ENCODE measurements around the gene JMY.

JMY gene

GRCh38 chr5:79259810-79260209 lies 23.9 kb downstream of the JMY start:
- peak overlapping the region; percentile 10 for H3K14ac ChIP-seq (ENCODE audit: low read length)
- H2BK12ac ChIP-seq (ENCODE audit: low read length): no peak overlapping the region
- peak overlapping the region; percentile 19 for H3K18ac ChIP-seq (ENCODE audit: low read length)
- no peaks in the 10 kb centered on the region for H3K27me3 ChIP-seq (ENCODE audit: control insufficient read depth in 3 of 3, insufficient read depth in 3 of 3, low read depth in 1 of 3, low read length in 3 of 3)
- H3K9me3 ChIP-seq (replicated peaks in 1 of 2; ENCODE audit: control insufficient read depth in 2 of 2, insufficient read depth in 1 of 2, low read depth in 1 of 2, low read length in 2 of 2): no peaks in the 10 kb centered on the region
- peak overlapping the region; percentile 24 for H2AK5ac ChIP-seq (ENCODE audit: low read depth, low read length)
- no peak overlapping the region for H3K4ac ChIP-seq (ENCODE audit: low read length)
- no peak overlapping the region for H2BK15ac ChIP-seq (ENCODE audit: low read length)
- no peak overlapping the region for H2BK120ac ChIP-seq (ENCODE audit: low read depth, low read length)
- WGBS, 2 donors (ENCODE audit: extremely low coverage in 2 of 2, insufficient read length in 2 of 2, insufficient replicate concordance in 1 of 2): no CpG with 5 or more reads among the region's 6 CpGs
- H4K91ac ChIP-seq (ENCODE audit: low read depth, low read length, poor library complexity): no peak overlapping the region
- no peaks in the 10 kb centered on the region for H3K36me3 ChIP-seq (replicated peaks in 1 of 2; ENCODE audit: control insufficient read depth in 2 of 2, insufficient read depth in 2 of 2, low read length in 2 of 2)
- H3K9ac ChIP-seq (ENCODE audit: low read depth, low read length, poor library complexity): peak overlapping the region; percentile 37
- DNase-seq (ENCODE audit: low spot score): no peak
- H3K4me1 ChIP-seq (ENCODE audit: control insufficient read depth in 2 of 2, insufficient read depth in 1 of 2, low read depth in 1 of 2, low read length in 2 of 2): peaks cover 2 to 4% of the 10 kb centered on the region in 2 donors
- H3K27ac ChIP-seq (replicated peaks; ENCODE audit: low read length): no peak overlapping the region
- peak overlapping the region; percentile 35 for H2BK5ac ChIP-seq (ENCODE audit: low read length)
- no peak overlapping the region for H4K8ac ChIP-seq (ENCODE audit: low read depth, low read length)
- H3K79me1 ChIP-seq (ENCODE audit: low read depth, low read length): peaks cover 11% of the 10 kb centered on the region
- peak overlapping the region; percentile 81 for H3K23ac ChIP-seq (ENCODE audit: low read depth, low read length, poor library complexity)
- no peak overlapping the region for H3K4me2 ChIP-seq (ENCODE audit: insufficient read depth, low read length, poor library complexity, severe bottlenecking)
- H3K4me3 ChIP-seq (ENCODE audit: low read length in 2 of 2): no peak overlapping the region
- no peak overlapping the region for H2AFZ ChIP-seq (ENCODE audit: low read length)

- peaks cover 0 to 4% of the 10 kb centered on the region in 2 donors for H3K4me1 ChIP-seq (ENCODE audit: control insufficient read depth in 2 of 2, insufficient read depth in 1 of 2, low read depth in 1 of 2, low read length in 2 of 2)
- no peaks in the 10 kb centered on the region for H3K9me3 ChIP-seq (replicated peaks in 1 of 2; ENCODE audit: control insufficient read depth in 2 of 2, insufficient read depth in 1 of 2, low read depth in 1 of 2, low read length in 2 of 2)
- H3K4ac ChIP-seq (ENCODE audit: low read length): no peak overlapping the region
- H4K8ac ChIP-seq (ENCODE audit: low read depth, low read length): no peak overlapping the region
- H2AK5ac ChIP-seq (ENCODE audit: low read depth, low read length): no peak overlapping the region
- H3K4me2 ChIP-seq (ENCODE audit: insufficient read depth, low read length, poor library complexity, severe bottlenecking): no peak overlapping the region
- H3K18ac ChIP-seq (ENCODE audit: low read length): no peak overlapping the region
- DNase-seq (ENCODE audit: low spot score): no peak
- no peak overlapping the region for H3K23ac ChIP-seq (ENCODE audit: low read depth, low read length, poor library complexity)
- peak overlapping the region; percentile 71 for H2AFZ ChIP-seq (ENCODE audit: low read length)
- H2BK120ac ChIP-seq (ENCODE audit: low read depth, low read length): no peak overlapping the region
- H2BK12ac ChIP-seq (ENCODE audit: low read length): no peak overlapping the region
- no peak overlapping the region for H3K9ac ChIP-seq (ENCODE audit: low read depth, low read length, poor library complexity)
- H3K14ac ChIP-seq (ENCODE audit: low read length): no peak overlapping the region
- WGBS, 2 donors (ENCODE audit: extremely low coverage in 2 of 2, insufficient read length in 2 of 2, insufficient replicate concordance in 1 of 2): 100% methylated on average over 1 of the region's 4 CpGs
- no peak overlapping the region for H3K27ac ChIP-seq (replicated peaks; ENCODE audit: low read length)
- no peak overlapping the region for H3K4me3 ChIP-seq (ENCODE audit: low read length in 2 of 2)
- no peak overlapping the region for H4K91ac ChIP-seq (ENCODE audit: low read depth, low read length, poor library complexity)
- H2BK5ac ChIP-seq (ENCODE audit: low read length): no peak overlapping the region
- H3K36me3 ChIP-seq (replicated peaks in 1 of 2; ENCODE audit: control insufficient read depth in 2 of 2, insufficient read depth in 2 of 2, low read length in 2 of 2): no peaks in the 10 kb centered on the region
- H2BK15ac ChIP-seq (ENCODE audit: low read length): no peak overlapping the region
- H3K79me1 ChIP-seq (ENCODE audit: low read depth, low read length): peaks cover 8% of the 10 kb centered on the region
- no peaks in the 10 kb centered on the region for H3K27me3 ChIP-seq (ENCODE audit: control insufficient read depth in 3 of 3, insufficient read depth in 3 of 3, low read depth in 1 of 3, low read length in 3 of 3)
Measured at GRCh38 chr5:79261897-79262296, 26.0 kb downstream of the JMY start.

DNA sequence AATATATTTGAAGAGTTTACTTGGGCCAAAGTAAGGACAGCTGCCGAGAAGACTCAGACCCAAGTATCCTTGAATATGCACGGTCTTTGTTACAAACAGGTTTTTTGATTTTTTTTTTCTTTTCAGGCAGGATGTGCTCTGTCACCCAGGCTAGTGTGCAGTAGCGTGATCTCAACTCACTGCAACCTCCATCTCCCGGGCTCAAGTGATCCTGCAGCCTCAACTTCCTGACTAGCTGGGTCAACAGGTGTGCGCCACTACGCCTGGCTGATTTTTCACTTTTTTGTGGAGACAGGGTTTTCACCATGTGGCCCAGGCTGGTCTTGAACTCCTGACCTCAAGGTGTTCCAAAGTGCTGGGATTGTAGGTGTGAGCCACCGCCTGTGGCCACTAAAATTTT lies 27.4 kb downstream of the JMY start:
- no peak overlapping the region for H2BK12ac ChIP-seq (ENCODE audit: low read length)
- no peak overlapping the region for H3K4me2 ChIP-seq (ENCODE audit: insufficient read depth, low read length, poor library complexity, severe bottlenecking)
- no peak overlapping the region for H3K14ac ChIP-seq (ENCODE audit: low read length)
- H2BK15ac ChIP-seq (ENCODE audit: low read length): no peak overlapping the region
- no peak overlapping the region for H2BK5ac ChIP-seq (ENCODE audit: low read length)
- H3K4me3 ChIP-seq (ENCODE audit: low read length in 2 of 2): no peak overlapping the region
- no peak overlapping the region for H4K8ac ChIP-seq (ENCODE audit: low read depth, low read length)
- no peak overlapping the region for H4K91ac ChIP-seq (ENCODE audit: low read depth, low read length, poor library complexity)
- no peak overlapping the region for H3K18ac ChIP-seq (ENCODE audit: low read length)
- no peaks in the 10 kb centered on the region for H3K9me3 ChIP-seq (replicated peaks in 1 of 2; ENCODE audit: control insufficient read depth in 2 of 2, insufficient read depth in 1 of 2, low read depth in 1 of 2, low read length in 2 of 2)
- no peak overlapping the region for H2BK120ac ChIP-seq (ENCODE audit: low read depth, low read length)
- H3K9ac ChIP-seq (ENCODE audit: low read depth, low read length, poor library complexity): no peak overlapping the region
- no peak overlapping the region for H3K4ac ChIP-seq (ENCODE audit: low read length)
- H3K36me3 ChIP-seq (replicated peaks in 1 of 2; ENCODE audit: control insufficient read depth in 2 of 2, insufficient read depth in 2 of 2, low read length in 2 of 2): no peaks in the 10 kb centered on the region
- WGBS, 2 donors (ENCODE audit: extremely low coverage in 2 of 2, insufficient read length in 2 of 2, insufficient replicate concordance in 1 of 2): no CpG with 5 or more reads among the region's 7 CpGs
- DNase-seq (ENCODE audit: low spot score): no peak
- H3K27ac ChIP-seq (replicated peaks; ENCODE audit: low read length): no peak overlapping the region
- no peak overlapping the region for H3K23ac ChIP-seq (ENCODE audit: low read depth, low read length, poor library complexity)
- H2AFZ ChIP-seq (ENCODE audit: low read length): no peak overlapping the region
- no peak overlapping the region for H2AK5ac ChIP-seq (ENCODE audit: low read depth, low read length)
- peaks cover 0 to 4% of the 10 kb centered on the region in 2 donors for H3K4me1 ChIP-seq (ENCODE audit: control insufficient read depth in 2 of 2, insufficient read depth in 1 of 2, low read depth in 1 of 2, low read length in 2 of 2)
- H3K27me3 ChIP-seq (ENCODE audit: control insufficient read depth in 3 of 3, insufficient read depth in 3 of 3, low read depth in 1 of 3, low read length in 3 of 3): no peaks in the 10 kb centered on the region
- peaks cover 5% of the 10 kb centered on the region for H3K79me1 ChIP-seq (ENCODE audit: low read depth, low read length)

DNA sequence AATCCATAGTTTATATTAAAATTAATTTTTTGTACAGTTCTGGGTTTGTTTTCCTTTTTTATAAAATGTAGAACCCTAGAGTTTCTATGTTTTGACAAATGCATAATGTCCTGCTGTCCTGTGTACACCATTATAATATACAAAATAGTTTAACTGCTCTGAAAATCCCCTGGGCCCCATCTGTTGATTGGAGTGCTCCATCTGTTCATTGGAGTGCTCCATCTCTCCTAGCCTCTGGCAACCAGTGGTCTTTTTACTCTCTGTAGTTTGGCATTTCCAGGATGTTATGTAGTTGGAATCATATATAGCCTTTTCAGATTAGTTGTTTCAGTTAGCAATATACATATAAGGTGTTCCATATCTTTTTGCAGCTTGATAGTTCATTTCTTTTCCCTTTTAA lies 31.2 kb downstream of the JMY start:
- no peak for DNase-seq (ENCODE audit: low spot score)
- Histone ChIP-seq H3K4me2 (ENCODE audit: insufficient read depth, low read length, poor library complexity, severe bottlenecking) (no peak overlapping the region), H4K91ac (ENCODE audit: low read depth, low read length, poor library complexity) (no peak overlapping the region), H2BK5ac (ENCODE audit: low read length) (no peak overlapping the region), H2AFZ (ENCODE audit: low read length) (no peak overlapping the region), H3K4ac (ENCODE audit: low read length) (no peak overlapping the region), H2BK15ac (ENCODE audit: low read length) (no peak overlapping the region), H3K18ac (ENCODE audit: low read length) (no peak overlapping the region), H3K9me3 (replicated peaks in 1 of 2; ENCODE audit: control insufficient read depth in 2 of 2, insufficient read depth in 1 of 2, low read depth in 1 of 2, low read length in 2 of 2) (peaks cover 3 to 4% of the 10 kb centered on the region in 2 donors), H3K23ac (ENCODE audit: low read depth, low read length, poor library complexity) (no peak overlapping the region), H3K4me3 (ENCODE audit: low read length in 2 of 2) (no peak overlapping the region), H3K36me3 (replicated peaks in 1 of 2; ENCODE audit: control insufficient read depth in 2 of 2, insufficient read depth in 2 of 2, low read length in 2 of 2) (no peaks in the 10 kb centered on the region), H3K4me1 (ENCODE audit: control insufficient read depth in 2 of 2, insufficient read depth in 1 of 2, low read depth in 1 of 2, low read length in 2 of 2) (no peaks in the 10 kb centered on the region), H3K79me1 (ENCODE audit: low read depth, low read length) (no peaks in the 10 kb centered on the region), H4K8ac (ENCODE audit: low read depth, low read length) (no peak overlapping the region), H3K14ac (ENCODE audit: low read length) (no peak overlapping the region), H2BK12ac (ENCODE audit: low read length) (no peak overlapping the region), H3K27ac (replicated peaks; ENCODE audit: low read length) (no peak overlapping the region), H2AK5ac (ENCODE audit: low read depth, low read length) (no peak overlapping the region), H3K9ac (ENCODE audit: low read depth, low read length, poor library complexity) (no peak overlapping the region), H2BK120ac (ENCODE audit: low read depth, low read length) (no peak overlapping the region), H3K27me3 (ENCODE audit: control insufficient read depth in 3 of 3, insufficient read depth in 3 of 3, low read depth in 1 of 3, low read length in 3 of 3) (no peaks in the 10 kb centered on the region)
